Endothelial cell of umbilical vein (primary cell): ENCODE measurements around the gene ACAD10. TPM values are rescaled to one million over a fixed set of nuclear protein-coding genes. Genes with fewer than 3 reads are reported as not detected.

Experiments
- BruUV-seq: library from RNA; stranded (reverse); fragments of 400-500 nt; replicated peaks from 2 replicates; lab custom pipeline; 2021; lab: Mats Ljungman, UMichigan
- CTCF ChIA-PET: fragments of 300-600, 350-600 bp; sonication (Branson Sonifier 250); formaldehyde crosslinking; loops from one replicate; lab custom pipeline; 2021; ENCODE audit warnings: antibody characterized with exemption, inconsistent platforms; lab: Charles Lee
- POLR2A ChIA-PET: fragments of 300-600, 350-600 bp; sonication (Branson Sonifier 250); formaldehyde crosslinking; loops from one replicate; lab custom pipeline; 2021; ENCODE audit warnings: antibody characterized with exemption, inconsistent platforms; lab: Charles Lee
- DNase-seq: peaks from one replicate; pipeline ENCODE4 v3.0.0-alpha.2; 2011; ENCODE audit warnings: low read depth, low spot score
- FAIRE-seq: peaks from 2 replicates; lab custom pipeline; 2011; peaks lifted over from hg19 to GRCh38; lab: Jason Lieb, UNC
- H2AFZ ChIP-seq: 2 replicates; pipeline ENCODE4 v1.6.0; 2012; ENCODE audit warnings: low read depth, low read length, control low read depth, inconsistent platforms
- H3K27ac ChIP-seq: 2 replicates; pipeline ENCODE4 v1.5.1; 2011; ENCODE audit warnings: low read depth, mild to moderate bottlenecking, control low read depth, low read length, moderate library complexity; ENCODE audit not compliant: insufficient read depth
- H3K27me3 ChIP-seq, 2 experiments: 2 replicates each; pipeline versions ENCODE4 v1.6.0 to v1.6.1; 2011; ENCODE audit warnings: low read length in 2 of 2, mixed read lengths in 1 of 2; ENCODE audit not compliant: control insufficient read depth in 2 of 2, insufficient read depth in 2 of 2
- H3K36me3 ChIP-seq, 2 experiments: 2 replicates in 1 of 2; 3 replicates in 1 of 2; pipeline ENCODE4 v1.5.1; 2011; ENCODE audit warnings: low read length in 2 of 2, mild to moderate bottlenecking in 1 of 2, moderate library complexity in 1 of 2; ENCODE audit not compliant: control insufficient read depth in 2 of 2, insufficient read depth in 2 of 2; ENCODE audit errors: extremely low read depth in 1 of 2
- H3K4me1 ChIP-seq: 3 replicates; pipeline ENCODE4 v1.5.1; 2011; ENCODE audit warnings: mild to moderate bottlenecking, low read length; ENCODE audit not compliant: control insufficient read depth, insufficient read depth; ENCODE audit errors: extremely low read depth
- H3K4me2 ChIP-seq: 2 replicates; pipeline ENCODE4 v1.6.1; 2011; ENCODE audit warnings: low read length, control low read depth, mixed read lengths; ENCODE audit not compliant: insufficient read depth
- H3K4me3 ChIP-seq, 3 experiments: fragments of 200-600 bp in 1 of 3; sonication (generic), shearing (Covaris generic) in 1 of 3; replicated peaks in 1 of 3; 2 replicates each; pipeline ENCODE4 v1.5.1; 2011 to 2016; ENCODE audit warnings: control low read depth in 3 of 3, low read length in 3 of 3, mild to moderate bottlenecking in 2 of 3, inconsistent platforms in 1 of 3, low read depth in 1 of 3, moderate library complexity in 1 of 3; ENCODE audit not compliant: insufficient read depth in 1 of 3
- H3K79me2 ChIP-seq: 2 replicates; pipeline ENCODE4 v1.6.0; 2012; ENCODE audit warnings: low read length, inconsistent platforms; ENCODE audit not compliant: control insufficient read depth, insufficient read depth
- H3K9ac ChIP-seq: replicated peaks from 2 replicates; pipeline ENCODE3; 2011; ENCODE audit warnings: low read length, control low read depth; ENCODE audit not compliant: insufficient read depth; ENCODE audit errors: extremely low read depth
- H3K9me1 ChIP-seq: replicated peaks from 3 replicates; pipeline ENCODE4 v1.6.0; 2011; ENCODE audit warnings: mild to moderate bottlenecking, low read length; ENCODE audit not compliant: control insufficient read depth, insufficient read depth; ENCODE audit errors: extremely low read depth
- H3K9me3 ChIP-seq: replicated peaks from 2 replicates; pipeline ENCODE4 v1.5.1; 2012; ENCODE audit warnings: low read length, inconsistent platforms; ENCODE audit not compliant: control insufficient read depth, insufficient read depth
- H4K20me1 ChIP-seq: replicated peaks from 2 replicates; pipeline ENCODE3; 2011; ENCODE audit warnings: mild to moderate bottlenecking, low read length; ENCODE audit not compliant: control insufficient read depth, insufficient read depth; ENCODE audit errors: extremely low read depth
- CTCF ChIP-seq, 2 donors: IDR thresholded peaks; 1 replicate in 1 of 2; 2 replicates in 1 of 2; pipeline ENCODE4 v1.5.1; 2011; ENCODE audit warnings: low read length in 2 of 2, mild to moderate bottlenecking in 2 of 2, moderate library complexity in 2 of 2, control low read depth in 1 of 2, inconsistent platforms in 1 of 2, low read depth in 1 of 2; ENCODE audit not compliant: insufficient read depth in 1 of 2; ENCODE audit errors: extremely low read depth in 1 of 2
- EZH2 ChIP-seq: IDR thresholded peaks from 2 replicates; pipeline ENCODE4 v1.6.1; 2012; ENCODE audit warnings: borderline replicate concordance, low read depth, mild to moderate bottlenecking, moderate library complexity, low read length, inconsistent platforms; ENCODE audit not compliant: severe bottlenecking
- FOS ChIP-seq: IDR thresholded peaks from 2 replicates; pipeline ENCODE4 v1.6.1; 2011; ENCODE audit warnings: mild to moderate bottlenecking, low read length, moderate library complexity, borderline replicate concordance; ENCODE audit not compliant: insufficient read depth
- GATA2 ChIP-seq: IDR thresholded peaks from 2 replicates; pipeline ENCODE4 v1.7.0; 2011; ENCODE audit warnings: low read depth, mild to moderate bottlenecking, moderate library complexity, mixed read lengths, low read length; ENCODE audit not compliant: insufficient read length, insufficient read depth
- JUN ChIP-seq: IDR thresholded peaks from 2 replicates; pipeline ENCODE4 v1.6.1; 2011; ENCODE audit warnings: borderline replicate concordance, low read depth; ENCODE audit not compliant: insufficient read length, insufficient read depth
- MYC ChIP-seq: IDR thresholded peaks from one replicate; pipeline ENCODE4 v1.6.1; 2011; ENCODE audit warnings: mild to moderate bottlenecking, low read depth, low read length
- POLR2A ChIP-seq: IDR thresholded peaks from 2 replicates; pipeline ENCODE4 v1.6.1; 2012; ENCODE audit warnings: low read depth, mild to moderate bottlenecking, control low read depth, low read length
- POLR2AphosphoS5 ChIP-seq: IDR thresholded peaks from 2 replicates; pipeline ENCODE4 v1.6.1; 2012; ENCODE audit warnings: low read depth, mild to moderate bottlenecking, control low read depth, low read length, moderate library complexity; ENCODE audit not compliant: insufficient read depth
- dilution Hi-C: fragments of 300-500 bp; cut with MboI; formaldehyde crosslinking; loops from one replicate; pipeline ENCODE4 v1.15.0; 2019; ENCODE audit warnings: low sequenced_read_pairs; ENCODE audit not compliant: extremely low pct_ligation_motif_present
- intact Hi-C: fragments of 100-400 bp; cut with micrococcal nuclease; formaldehyde crosslinking; loops from one replicate; pipeline ENCODE4 v1.10.0; 2022
- polyA plus RNA-seq, 4 experiments: library from polyadenylated mRNA; depleted of rRNA in 3 of 4; stranded (reverse) in 3 of 4; unstranded in 1 of 4; fragments of >200 nt; gene quantifications; 2 replicates each; pipeline versions ENCODE4 v1.2.1 to v1.2.3, GENCODE V29; 2011 to 2012; ENCODE audit warnings: missing spikeins in 1 of 4
- total RNA-seq: library from RNA; stranded (reverse); gene quantifications from 2 replicates; pipeline ENCODE4 v1.2.3, GENCODE V29; 2021
- TF ChIP-seq, protein P1 (sequence below): IDR thresholded peaks from 2 replicates; pipeline ENCODE4 v1.6.1; 2011; ENCODE audit not compliant: insufficient read depth, insufficient read length

The ACAD10 gene
- total and polyA plus RNA-seq, 2 donors (not counting 3 experiments of a cell fraction or from before 2014, with no cell fraction given) = 15.2 to 16.3 TPM

- Histone ChIP-seq H3K27me3 (no peaks in the 10 kb centered on the region), H4K20me1 (no peaks in the 10 kb centered on the region), H3K9me1 (no peaks in the 10 kb centered on the region), H3K36me3 (peaks cover 8 to 12% of the 10 kb centered on the region in 2 experiments), H3K79me2 (no peaks in the 10 kb centered on the region), H2AFZ (no peak overlapping the region), H3K4me1 (no peaks in the 10 kb centered on the region), H3K27ac (no peak overlapping the region), H3K9me3 (no peaks in the 10 kb centered on the region), H3K4me2 (no peak overlapping the region), H3K9ac (no peak overlapping the region), H3K4me3 (no peak overlapping the region)
- TF ChIP-seq JUN (no peak), POLR2A (no peak), GATA2 (no peak), POLR2AphosphoS5 (no peak), FOS (no peak), EZH2 (no peak), CTCF (IDR thresholded peaks at IDR 0.05; ENCODE audit: extremely low read depth in 1 of 2, insufficient read depth in 1 of 2, low read depth in 1 of 2, low read length in 2 of 2) (no peak), MYC (no peak)
- TF ChIP-seq, protein P1, sequence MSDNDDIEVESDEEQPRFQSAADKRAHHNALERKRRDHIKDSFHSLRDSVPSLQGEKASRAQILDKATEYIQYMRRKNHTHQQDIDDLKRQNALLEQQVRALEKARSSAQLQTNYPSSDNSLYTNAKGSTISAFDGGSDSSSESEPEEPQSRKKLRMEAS = no peak
- BruUV-seq = no TSS peak
- intact Hi-C loops = no loop called here
- DNase-seq (no peak), FAIRE-seq (no peak)
- CTCF ChIA-PET = interaction anchor here (1.3 kb wide), 1 partner anchor 15 kb away, joined by 3 read pairs; no protein-coding TSS in a partner anchor
- dilution Hi-C loops = no loop called here
- POLR2A ChIA-PET = no interaction called here
Observed at GRCh38 chr12:111798182-111798581, 112.3 kb downstream of the ACAD10 start.
